ENCODE data around the gene NACAD. TPM values are rescaled to one million over a fixed set of nuclear protein-coding genes. Genes with fewer than 3 reads are reported as not detected.

The NACAD gene
- polyA plus RNA-seq, result 8.5 and 14.5 TPM in 2 replicates
- 13.9 and 19.6 TPM in 2 replicates for polyA minus RNA-seq

GRCh38 chr7:45088821-45089340 is at the start of gene NACAD:
NACAD (minus strand) TSS chr7:45088969; CDS start chr7:45088894, 75 bp downstream.
- H3K27ac ChIP-seq (ENCODE audit: low read length), result peak within 1 kb of the TSS; percentile 100
- H2AFZ ChIP-seq (ENCODE audit: low read depth, low read length), result peak within 1 kb of the TSS; percentile 87
- H3K9ac ChIP-seq (ENCODE audit: low read length), result peak within 1 kb of the TSS; percentile 99
- H3K9me2 ChIP-seq (ENCODE audit: insufficient read depth, low read length), result no peaks in the 10 kb centered on the region
- H3K4me3 ChIP-seq (ENCODE audit: low read length), result peak within 1 kb of the TSS; percentile 97
- no peaks in the 10 kb centered on the region for H3K27me3 ChIP-seq (ENCODE audit: insufficient read depth, low read depth, low read length)
- H3K36me3 ChIP-seq (ENCODE audit: insufficient read depth, low read length), result no peaks in the 10 kb centered on the region
- H4K20me1 ChIP-seq (ENCODE audit: insufficient read depth), result no peaks in the 10 kb centered on the region
- H3K4me2 ChIP-seq (ENCODE audit: low read length), result peak within 1 kb of the TSS; percentile 100
- H3K79me2 ChIP-seq (replicated peaks; ENCODE audit: insufficient read depth, low read length), result peaks cover 26% of the 10 kb centered on the region
- peaks cover 9% of the 10 kb centered on the region for H3F3A ChIP-seq (ENCODE audit: insufficient read depth, low read length, poor library complexity, severe bottlenecking)
- no peaks in the 10 kb centered on the region for H3K9me3 ChIP-seq (ENCODE audit: low read length)
- TF ChIP-seq TAF1 (IDR thresholded peaks at IDR 0.05; ENCODE audit: low read depth), result no peak
- peak; percentile 37 for TF ChIP-seq POLR2AphosphoS5 (IDR thresholded peaks at IDR 0.05)
- no peak for TF ChIP-seq EZH2 (IDR thresholded peaks at IDR 0.05; ENCODE audit: borderline replicate concordance, insufficient read depth, low read length, poor library complexity, severe bottlenecking)
- TF ChIP-seq SMC3 (conservative IDR thresholded peaks at IDR 0.05; ENCODE audit: poor library complexity), result no peak
- no peak for TF ChIP-seq CTCF (IDR thresholded peaks at IDR 0.05; ENCODE audit: poor library complexity, severe bottlenecking)

- H3F3A ChIP-seq (ENCODE audit: insufficient read depth, low read length, poor library complexity, severe bottlenecking), result no peaks in the 10 kb centered on the region
- no peak for TF ChIP-seq MXI1 (conservative IDR thresholded peaks at IDR 0.05; ENCODE audit: poor library complexity, severe bottlenecking)
- TF ChIP-seq RAD21 (conservative IDR thresholded peaks at IDR 0.05), result peak; percentile 97
- no peak for TF ChIP-seq TAF1 (IDR thresholded peaks at IDR 0.05; ENCODE audit: low read depth)
- peak; percentile 95 for TF ChIP-seq CTCF (IDR thresholded peaks at IDR 0.05; ENCODE audit: poor library complexity, severe bottlenecking)
- TF ChIP-seq SMC3 (conservative IDR thresholded peaks at IDR 0.05; ENCODE audit: poor library complexity), result peak; percentile 95
- TF ChIP-seq EZH2 (IDR thresholded peaks at IDR 0.05; ENCODE audit: borderline replicate concordance, insufficient read depth, low read length, poor library complexity, severe bottlenecking), result no peak
- H3K9ac ChIP-seq (ENCODE audit: low read length), result no peak overlapping the region
- no peaks in the 10 kb centered on the region for H3K79me2 ChIP-seq (replicated peaks; ENCODE audit: insufficient read depth, low read length)
- H3K4me3 ChIP-seq (ENCODE audit: low read length), result no peak overlapping the region
- H2AFZ ChIP-seq (ENCODE audit: low read depth, low read length), result no peak overlapping the region
- H3K27ac ChIP-seq (ENCODE audit: low read length), result no peak overlapping the region
- no peak overlapping the region for H3K4me2 ChIP-seq (ENCODE audit: low read length)
- H4K20me1 ChIP-seq (ENCODE audit: insufficient read depth), result no peaks in the 10 kb centered on the region
- H3K27me3 ChIP-seq (ENCODE audit: insufficient read depth, low read depth, low read length), result no peaks in the 10 kb centered on the region
- H3K36me3 ChIP-seq (ENCODE audit: insufficient read depth, low read length), result no peaks in the 10 kb centered on the region
- no peaks in the 10 kb centered on the region for H3K9me3 ChIP-seq (ENCODE audit: low read length)
- no peaks in the 10 kb centered on the region for H3K9me2 ChIP-seq (ENCODE audit: insufficient read depth, low read length)
Observed at GRCh38 chr7:45136106-45137060, 47.6 kb upstream of the NACAD start.
